Erythroblast (primary cell): ENCODE data around the gene RAB33A.
"Not testable (repeated sequence)": the region's sequence is repeated elsewhere in the genome, so short reads cannot be mapped to it uniquely, and the experiment has no call there.

Experiments
- DNase-seq, 2 experiments: peaks; one replicate each; lab custom pipeline; 2025; lab: John Stamatoyannopoulos, UW
- GATA1 ChIP-seq: IDR thresholded peaks from 2 replicates; pipeline ENCODE4 v1.6.1; 2011; ENCODE audit warnings: low read depth, mild to moderate bottlenecking, control low read depth, low read length, moderate library complexity
- POLR2A ChIP-seq: IDR thresholded peaks from 2 replicates; pipeline ENCODE4 v1.6.1; 2011; ENCODE audit warnings: mild to moderate bottlenecking, low read length

The RAB33A gene

GRCh38 chrX:130176942-130177341, 5.2 kb downstream of the RAB33A start:
- DNase-seq = no peak
- TF ChIP-seq GATA1 (no peak), POLR2A (no peak)

GRCh38 chrX:130179170-130179569, 7.4 kb downstream of the RAB33A start:
- DNase-seq = no peak
- no peak for TF ChIP-seq GATA1
- no peak for TF ChIP-seq POLR2A

DNA sequence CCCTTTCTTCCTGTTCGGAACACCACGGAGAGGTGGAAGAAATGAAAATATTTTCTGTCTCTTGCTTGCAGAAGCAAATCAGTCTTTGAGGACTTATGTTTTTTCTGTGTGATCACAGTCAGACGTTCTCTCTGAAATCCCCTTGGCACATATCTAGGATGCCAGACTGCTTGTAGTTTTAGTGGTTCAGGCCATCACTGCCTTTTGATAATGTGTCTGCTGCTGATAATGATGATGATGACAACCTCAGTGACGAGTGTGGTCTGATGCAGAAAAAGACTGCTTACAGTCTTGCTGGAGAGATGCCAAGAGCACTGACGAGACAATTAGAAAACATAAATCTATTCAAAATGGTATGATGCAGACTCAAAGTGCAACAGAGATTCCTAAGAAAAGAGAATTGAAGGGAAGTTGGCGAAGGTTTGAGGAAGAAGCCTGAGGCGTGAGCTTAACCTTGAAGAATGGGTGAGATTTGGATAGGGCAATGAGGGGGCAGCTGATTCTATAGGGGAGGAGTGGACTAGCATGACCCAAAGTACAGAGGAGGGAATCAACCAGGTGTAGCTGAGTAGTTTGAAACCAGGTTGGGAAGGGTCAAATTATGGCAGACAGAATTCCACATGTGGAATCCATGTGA, 7.9 kb downstream of the RAB33A start:
- TF ChIP-seq POLR2A (no peak), GATA1 (peak; percentile 61)
- DNase-seq = peak; percentile 92 to 93

DNA sequence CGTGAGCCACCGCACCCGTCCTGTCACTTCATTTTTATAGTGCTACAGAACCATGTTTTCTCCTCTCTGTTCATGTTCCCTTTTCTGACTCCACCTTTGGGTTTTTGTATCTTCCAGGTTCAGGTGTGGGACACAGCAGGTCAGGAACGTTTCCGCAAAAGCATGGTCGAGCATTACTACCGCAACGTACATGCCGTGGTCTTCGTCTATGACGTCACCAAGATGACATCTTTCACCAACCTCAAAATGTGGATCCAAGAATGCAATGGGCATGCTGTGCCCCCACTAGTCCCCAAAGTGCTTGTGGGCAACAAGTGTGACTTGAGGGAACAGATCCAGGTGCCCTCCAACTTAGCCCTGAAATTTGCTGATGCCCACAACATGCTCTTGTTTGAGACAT, 12.4 kb downstream of the RAB33A start:
- DNase-seq = no peak
- TF ChIP-seq POLR2A (no peak), GATA1 (no peak)

DNA sequence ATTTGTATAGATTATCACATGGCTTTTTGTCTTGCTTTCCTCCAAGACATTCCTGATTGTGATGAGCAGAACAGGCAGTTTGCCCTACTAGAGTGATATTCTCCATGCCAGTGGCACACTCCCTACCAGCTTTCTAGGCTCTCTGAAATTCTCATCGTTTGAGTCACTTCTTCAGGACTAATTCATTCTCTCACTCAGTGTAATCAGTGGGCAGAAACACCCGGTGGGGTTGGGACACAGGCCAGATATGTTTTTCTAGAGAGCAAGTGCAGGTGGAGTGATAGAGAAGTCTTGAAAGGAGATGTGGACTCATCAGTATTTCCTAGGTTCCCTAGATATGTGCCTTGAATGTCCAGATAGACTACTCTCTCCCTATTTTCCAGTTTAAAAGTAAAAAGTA, 13.1 kb downstream of the RAB33A start:
- TF ChIP-seq GATA1 (no peak), POLR2A (no peak)
- DNase-seq = peak in 1 of 2 experiments; percentile 3

DNA sequence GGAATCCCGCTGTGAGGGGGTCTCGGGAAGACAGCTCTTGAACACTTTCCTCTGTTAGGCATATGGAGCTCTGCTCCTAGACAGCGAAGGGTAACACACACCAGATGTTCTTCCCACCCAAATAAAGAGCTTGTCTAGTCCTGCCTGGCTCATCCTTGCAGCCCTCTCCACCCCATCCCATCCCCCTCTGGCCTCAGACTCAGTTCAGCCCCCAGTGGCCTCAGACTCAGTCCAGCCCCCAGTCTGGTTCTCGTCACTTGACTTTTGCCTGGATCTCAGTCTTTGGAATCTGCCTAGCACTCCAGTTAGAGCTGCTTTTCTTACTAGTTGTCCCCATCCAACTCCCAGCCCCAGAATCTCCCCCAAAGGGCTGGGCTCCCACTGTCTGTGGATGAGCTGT, 14.9 kb downstream of the RAB33A start:
- no peak for DNase-seq
- TF ChIP-seq POLR2A (no peak), GATA1 (no peak)

GRCh38 chrX:130190801-130191200, 19.0 kb downstream of the RAB33A start:
- no peak for TF ChIP-seq POLR2A
- no peak for TF ChIP-seq GATA1
- no peak for DNase-seq

DNA sequence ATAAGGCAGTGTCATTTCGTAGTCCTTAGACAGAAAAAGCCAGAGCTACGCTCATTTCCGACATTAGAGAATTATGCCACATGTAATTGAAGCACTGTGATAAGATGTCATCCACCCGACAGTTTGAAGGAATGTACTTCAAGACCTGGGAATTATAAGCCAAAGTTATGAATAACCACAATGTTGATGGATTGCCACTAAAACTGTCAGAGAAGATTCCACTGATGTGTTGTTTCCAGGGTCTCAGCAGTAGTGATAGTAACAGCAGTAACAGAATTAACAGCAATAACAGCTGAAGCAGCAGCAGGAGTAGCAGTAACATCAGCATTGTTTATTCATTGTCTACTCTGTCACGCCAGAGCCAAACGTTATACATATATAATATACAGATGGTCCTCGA, 24.7 kb downstream of the RAB33A start:
- no peak for DNase-seq
- TF ChIP-seq POLR2A = no peak
- TF ChIP-seq GATA1 = no peak

DNA sequence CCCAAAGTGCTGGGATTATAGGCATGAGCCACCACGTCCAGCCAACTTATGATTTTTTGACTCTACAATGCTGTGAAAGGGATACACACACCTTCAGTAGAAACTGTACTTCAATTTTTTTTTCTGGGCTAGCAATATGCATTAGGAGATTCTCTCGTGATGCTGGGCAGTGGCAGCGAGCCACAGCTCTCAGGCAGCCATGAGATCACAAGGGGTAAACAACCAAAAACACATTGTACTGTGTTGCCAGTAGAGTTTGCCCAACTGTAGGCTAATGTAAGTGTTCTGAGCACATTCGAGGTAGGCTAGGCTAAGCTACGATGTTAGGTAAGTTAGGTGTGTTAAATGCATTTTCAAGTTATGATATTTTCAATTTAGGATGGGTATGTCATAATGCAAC, 25.7 kb downstream of the RAB33A start:
- DNase-seq = no peak
- no peak for TF ChIP-seq GATA1

- TF ChIP-seq GATA1 (no peak), POLR2A (no peak)
- DNase-seq = no peak
These were observed 32.9 kb downstream of the RAB33A start for GRCh38 chrX:130204647-130205046.

DNA sequence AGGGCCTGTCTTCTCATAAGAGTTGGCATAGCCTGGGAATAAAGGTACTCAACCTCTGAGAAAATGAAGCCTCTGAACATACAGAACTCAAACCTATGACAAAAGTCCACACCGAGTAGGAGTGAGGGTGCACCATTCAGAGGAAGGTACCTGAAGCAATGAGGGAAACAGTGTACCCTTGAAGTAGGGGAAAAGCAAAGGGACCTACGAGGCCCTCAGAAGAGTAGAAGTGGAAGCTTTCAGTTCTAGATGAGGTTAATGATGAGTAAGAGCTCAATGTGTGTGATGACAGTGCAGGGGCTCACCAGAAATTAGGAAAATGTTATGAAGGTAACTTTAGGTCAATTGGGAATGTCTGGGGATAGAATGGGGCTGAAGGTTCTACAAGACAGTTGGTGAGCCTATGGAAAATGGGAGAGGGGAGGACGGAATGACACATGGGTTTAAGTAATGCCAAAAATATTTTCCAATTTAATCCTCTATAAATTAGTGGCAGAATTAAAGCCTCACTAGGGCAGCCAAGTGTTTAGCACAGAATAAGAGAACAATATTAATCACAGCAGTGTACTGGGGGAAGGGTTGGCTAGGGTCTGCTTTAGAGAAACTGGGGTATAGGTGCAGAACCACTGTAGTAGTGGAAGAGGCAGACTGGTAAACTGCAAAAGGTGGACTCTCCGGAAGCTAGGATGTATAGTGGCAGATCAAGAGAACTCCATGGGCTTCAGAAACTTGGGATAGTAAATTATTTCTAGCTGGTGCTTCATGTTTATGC, 39.8 kb downstream of the RAB33A start:
- no peak for DNase-seq
- TF ChIP-seq GATA1 (no peak), POLR2A (no peak)

DNA sequence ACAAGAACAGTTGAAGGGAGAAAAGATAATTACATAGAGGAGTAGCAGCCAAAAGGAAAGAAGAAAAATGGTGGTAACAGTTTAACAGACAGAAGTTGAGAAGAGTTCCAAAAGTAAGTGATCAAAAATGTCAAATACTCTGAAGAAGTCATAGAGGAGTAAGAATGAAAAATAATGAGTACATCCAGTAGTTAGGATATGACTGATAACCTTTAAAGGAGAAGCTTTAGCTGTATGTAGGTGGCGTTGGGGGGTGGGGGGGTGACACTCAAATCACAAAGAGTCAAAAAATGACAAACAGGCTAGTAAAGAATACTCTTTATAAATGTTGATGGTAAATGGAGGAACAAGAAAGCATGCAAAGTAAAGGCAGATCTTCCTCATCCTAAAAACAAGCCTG, 40.6 kb downstream of the RAB33A start:
- no peak for DNase-seq
- TF ChIP-seq POLR2A (no peak), GATA1 (no peak)

DNA sequence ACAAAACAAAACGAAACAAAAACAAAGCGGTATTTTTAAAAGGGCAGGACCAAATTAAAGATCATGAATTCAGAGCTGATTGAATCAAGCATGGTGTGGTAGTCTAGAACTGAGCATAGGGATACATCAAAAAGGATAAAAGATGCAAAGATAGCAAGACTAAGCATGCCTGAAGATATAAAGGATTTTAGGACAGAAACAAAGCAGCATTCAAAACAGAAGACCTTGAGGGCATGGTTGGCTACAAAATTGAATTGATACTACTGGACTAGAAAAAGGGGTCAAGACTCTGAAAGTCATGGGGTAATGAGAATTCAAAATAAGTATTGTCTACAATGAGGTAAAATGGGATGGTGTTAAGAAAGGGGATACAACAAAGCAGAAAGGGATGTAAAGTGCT, 41.6 kb downstream of the RAB33A start:
- DNase-seq = no peak
- TF ChIP-seq GATA1 (no peak), POLR2A (no peak)

GRCh38 chrX:130216320-130216719, 44.6 kb downstream of the RAB33A start:
- TF ChIP-seq POLR2A = no peak
- TF ChIP-seq GATA1 = no peak
- DNase-seq = peak; percentile 0

- no peak for DNase-seq
- TF ChIP-seq GATA1 = no peak
- no peak for TF ChIP-seq POLR2A
These were observed 53.0 kb downstream of the RAB33A start for GRCh38 chrX:130224810-130225209.

GRCh38 chrX:130228871-130229270, 57.1 kb downstream of the RAB33A start:
- DNase-seq = no peak
- TF ChIP-seq GATA1 = no peak
- no peak for TF ChIP-seq POLR2A

GRCh38 chrX:130231184-130231583, 59.4 kb downstream of the RAB33A start:
- DNase-seq = not testable (repeated sequence)
